Hematopoietic multipotent progenitor cell treated with erythropoietin and hydrocortisone succinate and interleukin-3 and kit ligand, for 17 days (in vitro differentiated cells): ENCODE data around the gene MARVELD2.
"Not testable (repeated sequence)": the region's sequence is repeated elsewhere in the genome, so short reads cannot be mapped to it uniquely, and the experiment has no call there.

Source experiments
- DNase-seq: peaks from one replicate; pipeline ENCODE4 v3.0.0-alpha.2; 2015; ENCODE audit warnings: low spot score

The MARVELD2 gene

DNA sequence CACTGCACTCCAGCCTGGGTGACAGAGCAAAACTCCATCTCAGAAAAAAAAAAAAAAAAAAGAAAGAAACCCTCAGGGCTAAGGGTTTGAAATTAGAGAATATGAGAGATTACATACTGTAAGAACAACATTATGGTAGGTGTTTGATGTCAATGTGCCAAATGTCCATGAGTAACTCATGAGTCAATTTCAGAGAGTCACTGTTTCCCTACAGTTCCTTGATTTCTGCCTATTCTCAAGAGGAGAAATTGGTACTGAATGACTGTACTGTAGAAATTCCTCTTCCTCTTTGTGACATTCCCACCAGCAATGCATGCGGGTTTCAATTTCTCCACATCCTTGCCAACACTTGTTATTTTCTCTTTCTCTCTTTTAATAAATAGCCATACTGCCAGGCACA is 35.2 kb downstream of the MARVELD2 start:
- no peak for DNase-seq

DNA sequence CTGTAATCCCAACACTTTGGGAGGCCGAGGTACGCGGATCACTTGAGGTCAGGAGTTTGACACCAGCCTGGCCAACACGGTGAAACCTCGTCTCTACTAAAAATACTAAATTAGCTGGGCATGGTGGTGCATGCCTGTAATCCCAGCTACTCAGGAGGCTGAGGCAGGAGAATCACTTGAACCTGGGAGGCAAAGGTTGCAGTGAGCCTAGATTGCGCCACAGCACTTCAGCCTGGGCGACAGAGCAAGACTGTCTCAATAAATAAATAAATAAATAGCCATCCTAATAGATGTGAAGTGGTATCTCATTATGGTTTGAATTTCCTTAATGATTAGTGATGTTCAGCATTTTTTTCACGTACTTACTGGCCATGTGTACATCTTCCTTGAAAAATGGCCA is 35.6 kb downstream of the MARVELD2 start:
- not testable (repeated sequence) for DNase-seq

DNA sequence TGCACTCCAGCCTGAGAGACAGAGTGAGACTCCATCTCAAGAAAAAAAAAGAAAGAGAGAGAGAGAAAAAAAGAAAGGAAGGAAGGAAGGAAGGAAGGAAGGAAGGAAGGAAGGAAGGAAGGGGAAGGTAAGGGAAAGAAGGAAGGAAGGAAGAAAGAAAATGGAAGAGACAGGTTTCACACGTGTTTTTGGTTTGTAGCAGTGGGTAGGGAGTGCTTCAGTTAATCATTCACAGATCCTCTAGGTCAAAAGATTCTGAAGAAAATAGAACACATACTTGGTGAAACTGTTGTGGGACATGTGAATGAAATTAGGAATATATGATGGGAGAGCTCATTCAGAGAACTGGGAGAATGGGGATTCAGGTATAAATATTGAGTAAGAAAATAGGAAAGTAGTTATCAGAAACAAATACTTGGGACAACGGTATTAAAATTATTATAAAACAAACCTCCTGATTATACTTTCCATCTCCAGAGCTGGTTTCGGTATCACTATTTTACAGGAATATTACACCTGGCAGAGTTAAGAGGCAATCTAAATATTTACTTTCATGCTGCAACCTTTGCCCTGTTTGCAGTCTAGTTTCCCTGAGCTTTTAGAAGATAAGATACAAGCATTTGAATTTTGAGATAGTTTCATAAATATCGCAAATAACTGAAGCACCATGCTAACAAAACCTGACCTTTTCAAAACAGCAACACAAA is 37.2 kb downstream of the MARVELD2 start:
- DNase-seq, result no peak

DNA sequence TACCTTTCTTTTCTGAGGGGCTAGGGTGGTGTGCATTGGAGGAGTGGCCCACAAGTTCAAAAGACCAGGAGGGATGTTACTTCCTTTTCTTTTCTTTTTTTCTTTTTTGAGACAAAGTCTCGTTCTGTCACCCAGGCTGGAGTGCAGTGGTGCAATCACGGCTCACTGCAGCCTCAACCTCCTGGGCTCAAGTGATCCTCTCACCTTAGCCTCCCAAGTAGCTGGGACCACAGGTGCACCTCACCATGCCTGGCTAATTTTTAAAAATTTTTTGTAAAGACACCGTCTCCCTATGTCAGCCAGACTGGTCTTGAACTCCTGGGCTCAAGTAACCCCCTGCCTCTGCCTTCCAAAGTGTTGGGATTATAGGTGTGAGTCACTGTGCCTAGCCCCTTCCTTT is 38.6 kb downstream of the MARVELD2 start:
- not testable (repeated sequence) for DNase-seq

DNA sequence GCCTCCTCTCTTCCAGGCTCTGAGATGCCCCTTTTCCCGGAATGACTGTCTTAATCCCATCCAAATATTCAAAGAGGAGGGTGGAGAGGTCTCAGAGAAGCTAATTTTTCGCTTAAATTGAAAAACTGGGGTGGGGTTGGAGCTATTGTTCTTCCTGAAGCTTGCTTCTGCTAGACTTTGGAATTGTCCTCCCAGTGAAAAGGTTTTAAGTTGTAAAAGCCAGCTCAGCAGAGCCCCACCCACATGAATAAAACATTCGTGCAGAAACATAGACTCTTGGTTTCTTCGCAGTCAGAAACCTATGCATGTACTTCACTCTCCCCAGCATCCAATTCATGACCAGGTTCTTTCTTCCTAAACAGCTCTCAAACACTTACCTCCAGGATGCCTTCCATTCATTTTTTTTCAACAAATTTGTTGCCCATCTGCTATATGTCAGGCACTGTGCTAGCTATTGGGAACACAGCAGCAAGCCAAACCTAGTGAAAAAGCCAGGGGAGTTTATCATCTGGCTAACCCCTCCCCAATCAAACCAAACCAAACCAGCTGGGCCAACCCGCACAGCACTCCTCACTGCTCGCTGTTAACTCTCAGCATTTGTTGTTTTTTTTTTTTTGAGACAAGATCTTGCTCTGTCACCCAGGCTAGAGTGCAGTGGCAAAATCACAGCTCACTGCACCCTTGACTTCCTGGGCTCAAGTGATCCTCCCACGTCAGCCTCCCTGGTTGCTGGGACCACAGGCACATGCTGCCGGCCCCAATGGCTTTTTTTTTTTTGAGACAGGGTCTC is 39.7 kb downstream of the MARVELD2 start:
- no peak for DNase-seq

DNA sequence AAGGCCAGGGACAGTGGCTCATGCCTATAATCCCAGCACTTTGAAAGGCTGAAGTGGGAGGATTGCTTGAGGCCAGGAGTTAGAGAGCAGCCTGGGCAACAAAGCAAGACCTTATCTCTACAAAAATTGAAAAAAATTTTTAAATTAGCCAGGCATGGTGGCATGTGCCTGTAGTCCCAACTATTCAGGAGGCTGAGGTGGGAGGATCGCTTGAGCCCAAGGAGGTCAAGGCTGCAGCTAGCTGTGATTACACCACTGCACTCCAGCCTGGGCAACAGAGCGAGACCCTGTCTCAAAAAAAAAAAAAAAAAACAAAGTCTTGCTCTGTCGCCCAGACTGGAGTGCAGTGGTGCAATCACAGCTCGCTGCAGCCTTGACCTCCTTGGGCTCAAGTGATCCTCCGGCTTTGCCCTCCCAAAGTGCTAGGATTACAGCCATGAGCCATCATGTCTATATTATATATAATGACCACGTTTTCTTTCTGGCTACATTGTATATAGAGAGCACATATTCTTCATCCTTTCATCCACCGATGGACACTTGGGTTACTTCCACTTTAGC is 40.6 kb downstream of the MARVELD2 start:
- not testable (repeated sequence) for DNase-seq

DNA sequence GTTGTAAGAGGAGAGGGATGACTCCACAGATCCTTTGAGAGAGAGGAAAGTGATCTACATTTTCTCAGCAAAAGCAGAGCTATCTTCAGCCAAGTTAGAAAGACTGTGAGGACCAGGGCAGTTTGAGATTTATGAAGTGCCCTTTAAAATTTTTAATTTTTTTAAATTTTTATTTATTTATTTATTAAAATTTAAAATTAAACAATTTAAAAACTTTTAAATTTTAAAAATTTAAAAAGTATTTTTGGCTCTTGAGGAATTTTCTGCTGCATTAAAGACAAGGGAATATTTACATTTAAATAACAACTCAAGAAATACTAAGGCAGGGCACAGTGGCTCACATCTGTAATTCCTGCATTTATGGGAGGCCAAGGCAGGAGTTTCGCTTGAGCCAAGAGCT is 47.3 kb downstream of the MARVELD2 start:
- DNase-seq, result no peak

DNA sequence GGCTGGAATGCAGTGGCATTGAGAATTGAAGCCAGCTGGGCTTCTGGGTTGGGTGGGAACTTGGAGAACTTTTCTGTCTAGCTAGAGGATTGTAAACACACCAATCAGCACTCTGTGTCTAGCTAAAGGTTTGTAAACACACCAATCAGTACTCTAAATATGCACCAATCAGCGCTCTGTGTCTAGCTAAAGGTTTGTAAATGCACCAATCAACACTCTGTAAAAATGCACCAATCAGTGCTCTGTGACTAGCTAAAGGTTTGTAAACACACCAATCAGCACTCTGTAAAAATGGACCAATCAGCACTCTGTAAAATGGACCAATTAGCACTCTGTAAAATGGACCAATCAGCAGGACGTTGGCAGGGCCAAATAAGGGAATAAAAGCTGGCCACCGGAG is 51.5 kb downstream of the MARVELD2 start:
- not testable (repeated sequence) for DNase-seq

DNA sequence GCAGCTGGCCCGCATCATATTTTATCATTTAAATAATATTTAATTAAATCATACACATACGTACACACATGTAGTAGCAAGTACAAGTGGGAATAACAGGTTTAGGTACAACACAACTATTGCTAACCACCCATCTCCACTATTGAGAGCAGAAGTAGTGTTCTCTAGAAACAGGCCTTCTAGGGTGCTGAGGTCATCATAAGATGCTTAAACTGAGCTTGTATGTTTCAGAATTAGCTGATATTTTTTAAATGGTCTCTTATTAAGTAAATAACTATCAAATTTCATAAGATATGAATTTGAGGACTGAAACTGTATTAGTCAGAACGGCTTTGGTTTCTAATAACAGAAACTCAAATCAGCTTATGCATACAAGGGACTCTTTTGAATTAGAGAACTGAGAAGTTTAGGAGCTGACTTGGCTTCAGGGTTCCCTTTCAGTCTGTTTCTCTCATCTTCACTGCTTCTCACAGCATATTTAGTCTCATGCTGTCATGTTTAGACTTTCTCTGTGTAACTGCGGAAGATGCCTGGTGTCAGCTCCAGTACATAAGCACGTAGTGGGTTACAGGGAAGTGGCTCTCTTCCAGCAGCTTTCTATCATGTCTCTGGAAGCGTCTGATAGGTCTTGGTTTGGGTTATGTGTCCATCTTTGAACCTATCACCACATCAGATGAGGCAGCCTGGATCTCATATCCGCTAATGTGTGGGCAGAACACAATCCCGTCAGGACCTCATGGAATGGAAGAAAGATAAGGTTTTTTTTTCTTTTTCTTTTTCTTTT is 52.7 kb downstream of the MARVELD2 start:
- no peak for DNase-seq

DNA sequence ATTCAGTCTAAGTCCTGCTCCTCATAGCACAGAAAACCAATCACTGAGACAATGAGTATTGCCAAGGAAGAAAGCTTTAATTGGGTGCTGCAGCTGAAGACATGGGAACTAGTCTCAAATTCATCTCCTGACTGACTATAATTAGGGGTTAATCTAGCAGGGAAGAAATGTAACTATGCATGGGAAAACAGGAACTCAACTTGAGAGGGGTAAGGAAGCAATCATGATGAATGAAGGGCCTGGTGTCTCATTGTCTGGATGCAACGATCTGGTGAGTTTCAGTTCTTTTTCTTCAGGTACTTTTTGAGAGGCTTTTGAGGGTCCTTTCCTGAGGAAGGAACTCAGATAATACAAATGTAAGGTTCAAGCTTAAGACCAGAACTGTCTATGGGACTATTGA is 53.7 kb downstream of the MARVELD2 start:
- no peak for DNase-seq

DNA sequence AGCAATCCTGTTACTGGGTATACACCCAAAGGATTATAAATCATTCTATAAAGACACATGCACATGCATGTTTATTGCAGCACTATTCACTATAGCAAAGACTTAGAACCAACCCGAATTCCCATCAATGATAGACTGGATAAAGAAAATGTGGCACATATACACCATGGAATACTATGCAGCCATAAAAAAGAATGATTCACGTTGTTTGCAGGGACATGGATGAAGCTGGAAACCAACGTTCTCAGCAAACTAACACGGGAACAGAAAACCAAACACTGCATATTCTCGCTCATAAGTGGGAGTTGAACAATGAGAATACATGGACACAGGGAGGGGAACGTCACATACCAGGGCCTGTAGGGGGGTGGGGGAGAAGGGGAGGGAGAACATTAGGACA is 56.6 kb downstream of the MARVELD2 start:
- DNase-seq, result not testable (repeated sequence)

DNA sequence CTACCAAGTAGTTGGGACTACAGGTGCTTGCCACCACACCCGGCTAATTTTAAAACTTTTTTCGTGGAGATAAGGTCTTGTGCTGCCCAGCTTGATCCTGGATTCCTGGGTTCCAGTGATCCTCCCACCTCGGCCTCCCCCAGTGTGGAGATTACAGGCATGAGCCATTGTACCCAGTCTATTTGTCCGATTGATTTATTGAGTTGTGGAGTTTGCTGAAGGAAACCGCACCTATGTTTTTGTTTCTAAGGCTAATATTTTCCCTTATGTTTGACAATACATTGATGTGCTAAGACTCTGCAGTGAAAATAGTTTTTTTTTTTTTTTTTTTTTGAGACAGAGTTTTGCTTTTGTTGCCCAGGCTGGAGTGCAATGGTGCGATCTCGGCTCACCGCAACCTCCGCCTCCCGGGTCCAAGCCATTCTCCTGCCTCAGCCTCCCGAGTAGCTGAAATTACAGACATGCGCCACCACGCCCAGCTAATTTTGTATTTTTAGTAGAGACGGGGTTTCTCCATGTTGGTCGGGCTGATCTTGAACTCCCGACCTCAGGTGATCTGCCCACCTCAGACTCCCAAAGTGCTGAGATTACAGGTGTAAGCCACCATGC is 57.7 kb downstream of the MARVELD2 start:
- not testable (repeated sequence) for DNase-seq

DNA sequence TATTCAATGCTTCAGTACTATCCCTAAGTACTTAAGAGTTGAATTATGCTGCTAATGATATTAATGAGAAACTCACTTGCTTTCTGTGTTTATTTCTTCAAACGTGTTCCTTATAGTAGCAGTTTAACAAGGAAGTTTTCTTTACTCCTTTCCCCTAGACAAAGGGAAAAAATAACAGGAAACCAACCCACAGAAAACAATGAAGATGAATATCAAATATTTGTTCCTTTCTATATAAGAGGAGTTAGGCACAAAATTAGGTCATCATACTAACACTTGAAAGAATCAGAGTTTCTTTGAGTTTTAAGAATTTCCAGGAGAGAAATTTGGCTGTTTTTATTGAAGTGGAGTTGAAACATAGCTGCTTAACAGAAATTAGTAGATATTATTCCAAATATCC is 62.3 kb downstream of the MARVELD2 start:
- DNase-seq, result no peak

DNA sequence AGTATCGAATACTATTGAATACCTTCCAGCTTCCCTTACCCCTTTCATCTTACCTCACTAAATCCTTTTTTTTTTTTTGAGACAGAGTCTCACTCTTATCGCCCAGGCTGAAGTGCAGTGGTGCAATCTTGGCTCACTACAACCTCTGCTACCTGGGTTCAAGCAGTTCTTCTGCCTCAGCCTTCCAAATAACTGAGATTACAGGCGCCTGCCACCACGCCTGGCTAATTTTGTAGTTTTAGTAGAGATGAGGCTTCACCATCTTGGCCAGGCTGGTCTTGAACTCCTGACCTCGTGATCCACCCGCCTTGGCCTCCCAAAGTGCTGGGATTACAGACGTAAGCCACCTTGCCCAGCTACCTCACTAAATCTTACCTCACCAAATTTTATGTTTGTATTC is 63.4 kb downstream of the MARVELD2 start:
- not testable (repeated sequence) for DNase-seq

DNA sequence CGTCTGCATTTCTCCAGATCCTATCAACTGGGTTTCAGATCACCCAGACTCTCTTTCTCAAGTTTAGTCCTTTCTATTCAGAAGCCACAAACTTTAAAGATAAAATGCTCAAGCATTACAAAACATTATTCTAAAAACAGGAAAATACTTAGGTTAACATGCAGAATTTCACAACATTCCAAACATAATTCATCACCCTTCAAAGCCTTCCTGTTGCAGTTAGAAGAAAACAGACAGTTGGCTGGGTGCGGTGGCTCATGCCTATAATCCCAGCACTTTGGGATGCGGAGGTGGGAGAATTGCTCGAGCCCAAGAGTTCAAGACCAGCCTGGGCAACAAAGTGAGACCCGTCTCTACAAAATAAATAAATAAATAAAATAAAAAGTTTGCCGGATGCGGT is 70.0 kb downstream of the MARVELD2 start:
- no peak for DNase-seq

DNA sequence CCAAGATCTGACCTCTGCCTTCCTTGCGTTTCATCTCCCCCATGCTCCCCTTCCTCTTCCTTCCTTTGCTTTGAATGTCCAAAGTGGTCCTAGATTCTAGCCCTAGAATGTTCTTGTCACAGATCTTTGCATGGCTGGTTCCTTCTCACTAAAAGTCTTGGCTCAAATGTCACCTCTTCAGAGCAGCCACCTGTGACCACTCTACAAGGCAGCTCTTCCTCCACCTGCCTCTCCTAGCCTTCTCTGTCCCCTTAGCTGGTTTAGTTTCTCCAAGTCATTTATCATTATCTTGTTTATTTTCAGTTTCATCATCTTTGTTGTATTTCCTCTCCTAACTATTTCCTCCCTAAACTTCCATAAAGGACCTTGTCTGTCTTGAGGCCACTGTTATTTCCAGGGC is 70.6 kb downstream of the MARVELD2 start:
- no peak for DNase-seq

DNA sequence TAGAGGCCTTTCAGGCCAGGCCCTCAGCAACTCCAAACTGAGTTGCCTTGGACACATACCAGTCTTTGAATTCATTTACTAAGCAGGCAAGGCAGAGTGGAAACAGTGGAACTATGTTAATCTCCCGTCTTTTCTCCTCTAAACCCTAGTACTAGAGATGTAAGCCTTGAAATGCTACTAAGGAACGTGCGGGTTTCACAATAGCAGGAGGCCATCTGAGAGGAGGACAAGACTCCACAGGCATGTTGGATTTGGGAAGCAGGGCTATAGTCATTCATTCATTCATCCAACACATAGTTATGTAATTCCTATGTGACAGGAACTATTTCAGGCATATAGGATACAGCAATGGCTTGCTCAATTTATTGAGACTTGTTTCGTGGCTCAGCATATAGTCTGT is 74.3 kb downstream of the MARVELD2 start:
- DNase-seq, result no peak

DNA sequence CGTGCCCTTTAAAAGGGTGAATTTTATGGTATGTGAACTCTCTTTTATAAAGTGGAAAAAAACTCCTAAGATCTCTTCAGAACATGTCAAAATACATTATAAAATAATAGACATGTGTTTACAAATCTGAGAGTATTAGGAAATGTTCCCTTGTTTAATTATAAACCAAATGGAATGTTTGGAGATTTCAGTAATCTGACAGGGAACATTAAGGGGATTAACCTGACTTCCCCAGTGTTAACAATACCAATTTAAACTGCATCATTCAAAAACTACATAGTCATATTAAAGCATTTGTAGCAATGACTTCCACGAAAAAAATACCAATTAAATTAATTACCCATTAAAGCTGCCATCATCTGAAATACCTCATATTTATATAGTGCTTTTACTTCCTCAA is 76.1 kb downstream of the MARVELD2 start:
- no peak for DNase-seq

DNA sequence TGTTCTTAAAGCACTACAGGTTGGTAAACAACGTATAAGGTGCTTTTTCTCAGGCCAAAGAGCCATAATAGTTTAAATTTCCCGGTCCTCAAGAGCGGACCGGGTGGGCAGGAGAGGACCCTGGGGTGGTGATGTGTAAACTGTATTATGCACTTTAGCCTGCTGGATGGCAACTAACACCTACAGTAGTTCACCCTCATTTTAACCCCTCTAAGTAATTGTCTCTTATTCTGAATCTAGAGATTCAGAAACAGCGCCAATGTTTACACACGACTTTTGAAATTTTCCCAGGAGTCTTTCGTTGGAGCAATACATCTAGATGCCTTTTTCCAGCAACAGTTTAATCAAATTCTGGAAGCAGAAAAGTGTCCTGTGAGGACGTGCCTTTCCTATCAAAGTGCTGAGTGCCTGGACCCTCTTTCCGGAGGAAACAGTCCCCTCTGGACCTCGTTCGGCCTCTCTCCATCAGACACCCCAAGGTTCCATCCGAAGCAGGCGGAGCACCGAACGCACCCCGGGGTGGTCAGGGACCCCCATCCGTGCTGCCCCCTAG is 77.0 kb downstream of the MARVELD2 start:
- DNase-seq, result no peak

DNA sequence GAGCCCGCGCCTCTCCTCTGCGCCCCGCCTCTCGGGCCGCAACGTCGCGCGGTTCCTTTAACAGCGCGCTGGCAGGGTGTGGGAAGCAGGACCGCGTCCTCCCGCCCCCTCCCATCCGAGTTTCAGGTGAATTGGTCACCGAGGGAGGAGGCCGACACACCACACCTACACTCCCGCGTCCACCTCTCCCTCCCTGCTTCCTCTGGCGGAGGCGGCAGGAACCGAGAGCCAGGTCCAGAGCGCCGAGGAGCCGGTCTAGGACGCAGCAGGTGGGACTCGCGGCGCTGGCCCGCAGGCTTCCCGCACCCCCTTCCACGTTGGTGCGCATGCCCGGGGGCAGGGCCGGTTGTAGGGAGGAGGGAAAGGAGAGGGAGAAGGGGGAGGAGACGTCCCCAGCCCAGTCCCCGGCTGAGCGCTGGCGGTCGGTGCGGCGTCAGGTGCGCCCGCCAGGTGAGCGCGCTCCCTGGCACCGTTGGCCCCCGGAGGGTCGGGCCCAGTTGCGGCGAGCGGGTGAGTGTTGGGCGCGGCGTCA is 77.5 kb downstream of the MARVELD2 start, which contains the start of gene OCLN:
Gene OCLN, plus strand, starts transcription at position 400 of the 532 bp plus-strand sequence. CDS start 11,455 bp downstream, outside the sequence.
- no peak for DNase-seq

DNA sequence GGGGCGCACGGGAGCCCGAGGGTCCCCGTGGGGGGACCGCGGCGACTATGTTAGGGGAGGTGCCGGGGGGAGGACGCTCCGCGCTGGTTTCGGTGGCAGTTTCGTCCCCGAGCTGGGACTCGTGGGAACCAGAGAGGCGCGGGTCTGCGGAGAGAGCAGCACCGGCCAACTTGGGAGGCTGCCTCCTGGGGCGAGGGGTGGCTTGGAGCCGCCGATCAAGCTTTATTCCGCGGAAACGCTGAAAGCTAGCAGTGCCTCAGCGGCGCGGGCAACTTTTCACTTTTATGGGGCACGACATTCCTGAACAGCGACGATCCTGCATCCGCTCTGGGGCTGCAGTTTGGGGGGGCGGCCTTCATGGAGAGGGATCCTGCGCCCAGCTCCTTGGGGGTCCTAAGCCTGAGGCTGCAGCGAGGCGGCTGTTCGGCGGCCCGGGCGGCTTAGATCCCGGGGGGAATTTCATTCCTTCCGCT is 78.0 kb downstream of the MARVELD2 start:
- DNase-seq, result no peak
